Osteoblast (primary cell): ENCODE results near the gene ATF5. TPM values are rescaled to one million over a fixed set of nuclear protein-coding genes. Genes with fewer than 3 reads are reported as not detected.

Experiments
- DNase-seq: peaks from one replicate; pipeline ENCODE4 v3.0.0; 2011; ENCODE audit warnings: low spot score, mixed read lengths; ENCODE audit not compliant: insufficient read length; ENCODE audit errors: missing footprints
- H2AFZ ChIP-seq: 2 replicates; pipeline ENCODE4 v1.6.0; 2011; ENCODE audit warnings: mild to moderate bottlenecking, low read length
- H3K27ac ChIP-seq: 2 replicates; pipeline ENCODE4 v1.5.1; 2011; ENCODE audit warnings: mild to moderate bottlenecking, low read depth, low read length, moderate library complexity
- H3K27me3 ChIP-seq: 2 replicates; pipeline ENCODE4 v1.6.0; 2012; ENCODE audit warnings: mild to moderate bottlenecking, control low read depth, inconsistent platforms, low read length, moderate library complexity; ENCODE audit not compliant: insufficient read depth
- H3K36me3 ChIP-seq: 2 replicates; pipeline ENCODE4 v1.5.1; 2011; ENCODE audit warnings: mild to moderate bottlenecking, low read length, control low read depth, moderate library complexity; ENCODE audit not compliant: insufficient read depth
- H3K4me1 ChIP-seq: 2 replicates; pipeline ENCODE4 v1.5.1; 2011; ENCODE audit warnings: mild to moderate bottlenecking, low read length, control low read depth, moderate library complexity; ENCODE audit not compliant: insufficient read depth
- H3K4me2 ChIP-seq: 2 replicates; pipeline ENCODE4 v1.6.0; 2011; ENCODE audit warnings: mild to moderate bottlenecking, low read length; ENCODE audit not compliant: insufficient read depth
- H3K4me3 ChIP-seq: fragments of 200-600 bp; sonication (generic); 3 replicates; pipeline ENCODE4 v1.5.1; 2012; ENCODE audit warnings: mild to moderate bottlenecking, low read length, inconsistent platforms; ENCODE audit not compliant: insufficient read depth
- H3K79me2 ChIP-seq: 2 replicates; pipeline ENCODE4 v1.6.0; 2012; ENCODE audit warnings: mild to moderate bottlenecking, low read length, control low read depth, inconsistent platforms; ENCODE audit not compliant: insufficient read depth
- H3K9me3 ChIP-seq: 2 replicates; pipeline ENCODE4 v1.5.1; 2011; ENCODE audit warnings: low read depth, low read length, control low read depth
- H4K20me1 ChIP-seq: 2 replicates; pipeline ENCODE4 v1.6.0; 2012; ENCODE audit warnings: mild to moderate bottlenecking, low read length, control low read depth; ENCODE audit not compliant: insufficient read depth
- total RNA-seq: library from RNA; depleted of rRNA; stranded (reverse); fragments of >200 nt; gene quantifications from 2 replicates; pipeline ENCODE4 v1.2.3, GENCODE V29; 2012
- TF ChIP-seq, protein P1 (sequence below): IDR thresholded peaks from 2 replicates; pipeline ENCODE4 v1.5.1; 2011; ENCODE audit warnings: mild to moderate bottlenecking, low read depth, low read length, moderate library complexity; ENCODE audit errors: extremely low read depth

The ATF5 gene
- total RNA-seq, 1 donor = 8.3 TPM

DNA sequence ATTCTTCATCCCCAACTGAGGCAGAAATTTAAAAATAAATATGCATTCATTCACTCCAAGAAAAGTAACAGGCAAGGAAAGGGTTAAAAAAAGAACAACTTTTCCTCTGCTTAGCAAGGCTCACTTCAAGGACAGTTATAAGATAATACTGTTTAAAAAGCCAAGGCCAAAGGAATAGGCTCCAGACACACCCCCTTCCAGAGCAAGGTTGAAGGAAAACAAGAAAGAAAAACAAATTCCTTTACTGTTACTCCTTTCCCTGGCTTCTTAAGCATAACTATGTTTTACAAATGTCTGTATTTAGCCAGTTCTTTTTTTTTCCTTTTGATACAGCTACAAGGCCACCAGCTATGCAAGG is 23.5 kb downstream of the ATF5 start:
- no peaks in the 10 kb centered on the region for H3K79me2 ChIP-seq
- TF ChIP-seq, protein P1, sequence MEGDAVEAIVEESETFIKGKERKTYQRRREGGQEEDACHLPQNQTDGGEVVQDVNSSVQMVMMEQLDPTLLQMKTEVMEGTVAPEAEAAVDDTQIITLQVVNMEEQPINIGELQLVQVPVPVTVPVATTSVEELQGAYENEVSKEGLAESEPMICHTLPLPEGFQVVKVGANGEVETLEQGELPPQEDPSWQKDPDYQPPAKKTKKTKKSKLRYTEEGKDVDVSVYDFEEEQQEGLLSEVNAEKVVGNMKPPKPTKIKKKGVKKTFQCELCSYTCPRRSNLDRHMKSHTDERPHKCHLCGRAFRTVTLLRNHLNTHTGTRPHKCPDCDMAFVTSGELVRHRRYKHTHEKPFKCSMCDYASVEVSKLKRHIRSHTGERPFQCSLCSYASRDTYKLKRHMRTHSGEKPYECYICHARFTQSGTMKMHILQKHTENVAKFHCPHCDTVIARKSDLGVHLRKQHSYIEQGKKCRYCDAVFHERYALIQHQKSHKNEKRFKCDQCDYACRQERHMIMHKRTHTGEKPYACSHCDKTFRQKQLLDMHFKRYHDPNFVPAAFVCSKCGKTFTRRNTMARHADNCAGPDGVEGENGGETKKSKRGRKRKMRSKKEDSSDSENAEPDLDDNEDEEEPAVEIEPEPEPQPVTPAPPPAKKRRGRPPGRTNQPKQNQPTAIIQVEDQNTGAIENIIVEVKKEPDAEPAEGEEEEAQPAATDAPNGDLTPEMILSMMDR = no peak
- H2AFZ ChIP-seq = no peak overlapping the region
- H3K27ac ChIP-seq = no peak overlapping the region
- H3K4me1 ChIP-seq = no peaks in the 10 kb centered on the region
- no peak overlapping the region for H3K4me2 ChIP-seq
- no peaks in the 10 kb centered on the region for H3K36me3 ChIP-seq
- no peaks in the 10 kb centered on the region for H4K20me1 ChIP-seq
- H3K27me3 ChIP-seq = peaks cover 59% of the 10 kb centered on the region
- H3K9me3 ChIP-seq = no peaks in the 10 kb centered on the region
- DNase-seq = no peak
- H3K4me3 ChIP-seq = no peak overlapping the region

- Histone ChIP-seq H3K36me3 (no peaks in the 10 kb centered on the region), H3K4me1 (no peaks in the 10 kb centered on the region), H3K27me3 (peaks cover 62% of the 10 kb centered on the region), H3K4me3 (no peak overlapping the region), H2AFZ (no peak overlapping the region), H3K27ac (no peak overlapping the region), H4K20me1 (no peaks in the 10 kb centered on the region), H3K79me2 (no peaks in the 10 kb centered on the region), H3K9me3 (no peaks in the 10 kb centered on the region), H3K4me2 (no peak overlapping the region)
- TF ChIP-seq, protein P1 = no peak
- no peak for DNase-seq
These were observed 23.9 kb downstream of the ATF5 start for GRCh38 chr19:49952906-49953305.

DNA sequence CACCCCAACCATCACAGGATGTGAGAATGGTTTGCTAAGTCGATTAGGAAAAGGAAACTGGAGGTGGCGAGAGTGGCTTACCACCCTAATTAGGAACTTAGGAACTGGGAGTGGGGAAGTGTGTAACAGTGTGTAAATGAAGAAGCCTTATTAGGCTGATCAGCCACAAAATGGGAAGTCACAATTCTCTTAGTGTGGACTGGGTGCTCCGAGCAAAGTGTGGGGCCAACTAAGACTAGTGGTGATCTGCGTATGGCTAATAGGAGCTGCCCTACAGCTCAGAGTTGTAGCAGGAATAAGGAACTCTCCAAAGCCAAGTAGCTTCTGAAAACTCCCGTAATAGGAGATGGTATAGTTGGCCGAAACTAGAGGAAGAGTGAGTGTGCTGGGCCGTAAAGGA is 24.4 kb downstream of the ATF5 start:
- DNase-seq = no peak
- Histone ChIP-seq H3K4me3 (no peak overlapping the region), H3K27me3 (peaks cover 65% of the 10 kb centered on the region), H3K4me1 (no peaks in the 10 kb centered on the region), H3K27ac (no peak overlapping the region), H3K79me2 (no peaks in the 10 kb centered on the region), H3K9me3 (no peaks in the 10 kb centered on the region), H2AFZ (no peak overlapping the region), H4K20me1 (no peaks in the 10 kb centered on the region), H3K36me3 (no peaks in the 10 kb centered on the region), H3K4me2 (no peak overlapping the region)
- TF ChIP-seq, protein P1 = no peak

DNA sequence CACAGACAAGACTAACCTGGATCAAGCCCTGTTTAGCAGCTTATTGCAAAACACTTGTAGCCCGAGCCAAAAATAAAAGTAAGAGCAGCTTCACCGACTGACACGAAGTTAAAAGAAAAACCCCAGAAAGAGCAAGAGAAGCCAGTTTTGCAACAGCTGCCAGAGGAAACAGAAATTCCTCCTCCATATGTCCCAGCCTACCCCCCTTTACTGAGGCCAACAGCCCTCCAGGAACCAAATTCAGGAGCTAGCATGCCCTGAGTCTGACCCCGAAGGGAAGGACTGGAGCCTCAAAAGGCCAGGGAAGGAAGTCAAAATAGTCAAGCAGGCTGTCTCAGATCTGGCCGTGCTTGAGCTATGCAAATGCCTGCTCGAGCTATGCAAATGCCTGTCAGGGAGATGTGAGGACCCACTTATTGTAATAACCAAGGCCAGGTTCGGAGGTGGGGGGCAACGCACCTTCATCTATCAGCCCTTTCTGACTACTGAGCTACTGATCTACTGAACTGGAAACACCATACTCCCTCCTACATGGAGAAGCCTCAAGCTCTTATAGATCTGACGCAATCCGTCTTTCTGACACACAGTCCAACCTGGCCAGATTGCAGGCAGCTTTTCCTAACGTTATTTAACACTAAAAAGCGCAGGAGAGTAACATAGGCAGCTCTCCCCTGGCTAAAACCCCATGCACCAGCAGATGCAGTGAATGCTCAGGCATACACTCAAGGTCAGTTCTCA is 25.3 kb downstream of the ATF5 start:
- Histone ChIP-seq H3K27ac (no peak overlapping the region), H4K20me1 (no peaks in the 10 kb centered on the region), H3K36me3 (no peaks in the 10 kb centered on the region), H3K9me3 (no peaks in the 10 kb centered on the region), H2AFZ (no peak overlapping the region), H3K27me3 (peaks cover 65% of the 10 kb centered on the region), H3K79me2 (no peaks in the 10 kb centered on the region), H3K4me2 (no peak overlapping the region), H3K4me1 (no peaks in the 10 kb centered on the region), H3K4me3 (no peak overlapping the region)
- DNase-seq = no peak
- TF ChIP-seq, protein P1 = no peak
